Activated naive CD4-positive, alpha-beta T cell treated with anti-CD3 and anti-CD28 coated beads, Interleukin-2, amount 10 ng/mL, durations not matched to agents 7 days and 5 days (primary cell): ENCODE measurements around the gene MYH10.

Source experiments
- CTCF ChIA-PET: fragments of 350-600 bp; sonication (Branson Sonifier 250); formaldehyde crosslinking; loops from one replicate; lab custom pipeline; 2021; ENCODE audit warnings: antibody characterized with exemption; lab: Charles Lee
- DNase-seq: peaks from one replicate; pipeline ENCODE4 v3.0.0-alpha.2; 2020
- H3K27ac Mint-ChIP-seq: one replicate; pipeline ENCODE4 v1.8.0; 2021; ENCODE audit warnings: mild to moderate bottlenecking, moderate library complexity, mixed read lengths
- H3K27me3 Mint-ChIP-seq: one replicate; pipeline ENCODE4 v1.8.0; 2021; ENCODE audit warnings: mild to moderate bottlenecking, mixed read lengths
- H3K36me3 Mint-ChIP-seq: one replicate; pipeline ENCODE4 v1.8.0; 2021; ENCODE audit warnings: mixed read lengths
- H3K4me1 Mint-ChIP-seq: one replicate; pipeline ENCODE4 v1.8.0; 2021; ENCODE audit warnings: mixed read lengths
- H3K4me3 Mint-ChIP-seq: one replicate; pipeline ENCODE4 v1.8.0; 2021; ENCODE audit warnings: mild to moderate bottlenecking, moderate library complexity, mixed read lengths
- H3K9me3 Mint-ChIP-seq: one replicate; pipeline ENCODE4 v1.8.0; 2021; ENCODE audit warnings: mixed read lengths

MYH10 gene

DNA sequence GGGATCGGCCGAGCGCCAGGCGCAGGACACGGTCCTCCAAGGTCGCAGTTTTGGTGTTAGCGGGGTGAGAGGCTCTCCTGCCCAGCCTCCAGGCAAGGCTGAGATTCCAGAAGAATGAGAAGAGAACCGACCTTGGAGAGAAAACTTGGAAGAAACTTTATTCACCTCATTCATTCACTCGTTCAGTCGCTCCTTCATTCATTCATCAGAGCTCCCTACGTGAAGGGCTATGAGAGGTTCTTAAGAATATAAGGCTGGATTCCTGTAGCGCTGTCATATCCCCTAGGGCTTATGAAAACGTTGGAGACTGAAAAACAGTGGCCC lies 991 bp upstream of the MYH10 start:
- Mint-ChIP-seq H3K27ac (no peak overlapping the region), H3K27me3 (peaks cover 73% of the 10 kb centered on the region), H3K36me3 (peaks cover 3% of the 10 kb centered on the region), H3K4me3 (peak overlapping the region; percentile 96), H3K9me3 (no peaks in the 10 kb centered on the region), H3K4me1 (peaks cover 17% of the 10 kb centered on the region)
- CTCF ChIA-PET: no interaction called here
- DNase-seq: no peak

DNA sequence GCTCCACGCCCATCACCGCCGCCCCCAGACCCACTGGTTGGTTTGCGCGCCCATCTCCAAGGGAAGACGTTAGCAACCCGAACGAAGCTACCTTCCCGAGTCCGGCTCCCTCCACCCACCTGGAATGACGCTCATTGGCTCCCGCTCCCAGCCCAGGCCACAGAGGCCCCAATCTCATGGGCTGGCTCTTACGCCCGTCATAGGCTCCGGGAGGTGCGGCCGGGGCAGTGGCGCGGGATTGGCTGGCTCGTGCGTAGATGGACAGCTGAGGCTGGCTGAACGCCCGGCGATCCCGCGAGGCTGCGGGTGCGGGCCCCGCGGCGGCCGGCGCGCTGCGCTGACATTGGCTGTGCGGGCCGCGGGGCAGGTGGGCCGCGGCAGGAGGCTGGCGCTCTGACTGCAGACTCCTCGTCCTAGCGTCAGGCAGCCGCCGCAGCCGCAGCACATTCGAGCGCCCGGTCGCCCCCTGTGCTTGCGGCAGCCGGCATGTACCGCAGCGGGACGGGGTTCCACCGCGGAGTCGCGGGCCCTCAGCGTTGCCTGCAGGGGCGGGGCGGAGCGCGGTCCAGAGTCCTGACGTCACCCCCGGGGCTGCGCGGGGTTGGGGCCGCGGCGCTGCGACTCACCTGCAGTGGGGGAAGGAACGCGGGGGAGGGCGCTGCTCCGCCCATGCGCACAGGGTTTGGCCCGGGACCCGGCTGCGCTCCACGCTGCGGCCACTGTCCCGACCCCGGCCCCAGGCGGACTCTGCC lies 453 bp upstream of the MYH10 start:
- no peak overlapping the region for H3K27ac Mint-ChIP-seq
- peaks cover 68% of the 10 kb centered on the region for H3K27me3 Mint-ChIP-seq

DNA sequence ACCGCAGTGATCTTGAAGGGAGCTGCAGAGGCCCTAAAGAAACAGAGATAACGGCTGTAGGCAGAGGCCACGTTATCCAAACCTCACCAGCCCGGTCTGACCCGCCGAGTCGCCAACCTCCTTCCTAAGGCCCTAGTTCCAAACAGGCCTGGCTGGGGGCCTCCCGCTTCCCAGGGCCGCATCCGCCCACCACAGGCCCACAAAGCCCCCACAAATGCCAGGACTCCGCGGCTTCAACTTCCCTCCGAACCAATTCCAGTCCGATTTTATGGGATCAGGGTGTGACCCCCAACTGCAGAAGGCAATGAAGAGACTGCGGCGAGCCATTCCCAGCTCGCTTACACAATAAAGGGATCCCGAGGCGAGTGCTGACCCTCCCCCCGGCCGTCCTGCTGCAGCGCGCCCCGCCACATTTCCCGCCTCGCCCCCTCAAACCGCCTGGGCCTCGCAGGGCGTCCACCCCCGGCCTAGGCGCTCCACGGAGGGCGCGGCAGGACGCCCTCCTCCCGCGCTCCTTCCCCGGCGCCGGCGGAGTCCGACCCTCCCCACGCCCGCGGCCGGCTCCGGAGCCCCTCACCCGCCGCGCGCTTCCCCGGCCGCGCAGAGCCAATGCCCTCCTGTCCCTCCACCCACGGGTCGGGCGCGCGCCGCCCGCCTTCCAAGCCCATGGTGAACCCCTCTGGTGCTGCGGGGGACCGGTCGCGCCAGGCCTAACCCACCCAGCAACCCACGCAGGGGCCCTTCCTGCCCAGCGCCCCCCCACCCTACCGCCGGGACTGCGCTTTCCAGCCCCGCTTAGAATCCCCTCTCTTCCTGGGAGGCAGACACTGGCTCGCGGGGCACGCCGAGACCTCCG lies 926 bp downstream of the MYH10 start:
- Mint-ChIP-seq H3K27me3 (peaks cover 62% of the 10 kb centered on the region), H3K27ac (no peak overlapping the region), H3K36me3 (peaks cover 3% of the 10 kb centered on the region), H3K9me3 (no peaks in the 10 kb centered on the region), H3K4me3 (peak overlapping the region; percentile 96), H3K4me1 (peaks cover 17% of the 10 kb centered on the region)
- DNase-seq: peak; percentile 48
- CTCF ChIA-PET: no interaction called here

More for the DNA sequence above, 453 bp upstream of the MYH10 start:
- peak overlapping the region; percentile 96 for H3K4me3 Mint-ChIP-seq
- CTCF ChIA-PET: no interaction called here
- peaks cover 3% of the 10 kb centered on the region for H3K36me3 Mint-ChIP-seq
- peak; percentile 94 for DNase-seq
- no peaks in the 10 kb centered on the region for H3K9me3 Mint-ChIP-seq
- peaks cover 17% of the 10 kb centered on the region for H3K4me1 Mint-ChIP-seq

DNA sequence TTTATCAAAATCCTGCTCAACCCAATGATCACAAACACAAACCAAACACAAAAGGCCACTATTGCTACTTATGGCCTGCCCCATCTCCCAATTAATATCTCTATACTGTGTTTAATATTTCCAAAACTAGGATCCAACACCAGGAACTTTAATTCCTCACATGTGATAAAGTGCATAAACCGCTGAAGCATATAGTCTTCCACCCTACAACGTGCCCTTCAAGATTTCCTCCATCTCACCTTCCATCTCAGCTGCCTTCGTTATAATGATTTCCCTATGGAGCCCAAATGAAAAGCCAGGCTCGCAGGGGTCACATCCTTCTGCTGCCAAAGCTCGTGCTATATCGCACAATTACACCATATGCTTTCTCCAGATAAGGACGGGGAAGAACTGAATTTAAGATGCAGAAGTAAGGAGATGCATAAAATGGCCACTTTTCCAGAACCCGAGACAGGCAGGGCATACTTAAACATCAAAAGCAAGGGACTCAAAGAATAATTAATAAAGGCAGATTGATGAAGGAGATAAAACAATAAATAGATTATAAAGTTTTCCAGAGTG lies 1.8 kb downstream of the MYH10 start:
- Mint-ChIP-seq H3K9me3 (no peaks in the 10 kb centered on the region), H3K27me3 (peaks cover 57% of the 10 kb centered on the region), H3K4me1 (peaks cover 17% of the 10 kb centered on the region), H3K27ac (no peak overlapping the region), H3K4me3 (peak overlapping the region; percentile 70), H3K36me3 (peaks cover 3% of the 10 kb centered on the region)
- CTCF ChIA-PET: interaction anchor here (0.7 kb wide), 1 partner anchor 219 kb away, joined by 3 read pairs; no protein-coding TSS in a partner anchor
- DNase-seq: no peak

DNA sequence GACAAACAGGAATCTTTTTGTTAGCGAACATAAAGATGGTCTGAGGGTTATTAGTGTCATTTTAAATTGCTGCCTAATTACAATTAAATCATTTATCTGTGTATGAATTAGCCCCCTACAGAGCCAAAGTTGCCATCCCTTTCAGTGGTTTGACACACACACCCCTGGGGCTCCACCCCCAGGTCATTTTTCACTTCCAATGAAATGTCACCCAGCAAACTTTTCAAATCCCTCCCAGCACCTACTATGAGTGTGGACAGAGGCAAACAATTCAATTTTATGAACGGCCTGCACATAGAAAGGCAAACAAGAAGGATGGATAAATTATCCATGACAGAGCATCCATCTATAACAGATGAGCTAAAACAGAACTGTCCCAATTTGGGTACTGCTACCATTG lies 2.4 kb downstream of the MYH10 start:
- H3K4me1 Mint-ChIP-seq: peaks cover 17% of the 10 kb centered on the region
- CTCF ChIA-PET: interaction anchor here (0.7 kb wide), 1 partner anchor 218 kb away, joined by 3 read pairs; no protein-coding TSS in a partner anchor
- no peak overlapping the region for H3K27ac Mint-ChIP-seq
- H3K36me3 Mint-ChIP-seq: peaks cover 3% of the 10 kb centered on the region
- no peaks in the 10 kb centered on the region for H3K9me3 Mint-ChIP-seq
- no peak for DNase-seq
- H3K4me3 Mint-ChIP-seq: no peak overlapping the region
- peaks cover 54% of the 10 kb centered on the region for H3K27me3 Mint-ChIP-seq

DNA sequence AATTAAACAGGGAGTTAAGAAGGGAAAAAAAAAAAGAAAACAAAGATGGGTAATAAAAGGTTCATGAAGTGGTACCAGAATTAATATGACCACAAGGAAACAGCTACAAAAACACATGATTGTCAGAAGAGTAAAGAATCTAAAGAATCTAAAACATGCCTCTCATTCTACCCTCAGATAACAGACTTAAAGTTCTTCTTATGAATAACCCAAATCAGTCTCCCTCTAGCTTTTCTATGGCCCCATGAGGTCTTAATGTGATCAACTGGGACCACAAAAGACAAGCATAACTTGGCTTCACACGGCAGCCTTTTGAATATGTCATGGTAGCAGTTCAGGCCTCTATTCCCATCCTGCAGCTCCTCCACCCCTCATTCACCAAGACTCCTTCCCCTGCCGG lies 6.9 kb downstream of the MYH10 start:
- H3K36me3 Mint-ChIP-seq: peaks cover 4% of the 10 kb centered on the region
- DNase-seq: no peak
- H3K27me3 Mint-ChIP-seq: peaks cover 22% of the 10 kb centered on the region
- H3K4me3 Mint-ChIP-seq: no peak overlapping the region
- peaks cover under 1% of the 10 kb centered on the region for H3K4me1 Mint-ChIP-seq
- no peak overlapping the region for H3K27ac Mint-ChIP-seq
- H3K9me3 Mint-ChIP-seq: no peaks in the 10 kb centered on the region
- CTCF ChIA-PET: interaction anchor here (0.6 kb wide), 1 partner anchor 182 kb away, joined by 5 read pairs; no protein-coding TSS in a partner anchor

DNA sequence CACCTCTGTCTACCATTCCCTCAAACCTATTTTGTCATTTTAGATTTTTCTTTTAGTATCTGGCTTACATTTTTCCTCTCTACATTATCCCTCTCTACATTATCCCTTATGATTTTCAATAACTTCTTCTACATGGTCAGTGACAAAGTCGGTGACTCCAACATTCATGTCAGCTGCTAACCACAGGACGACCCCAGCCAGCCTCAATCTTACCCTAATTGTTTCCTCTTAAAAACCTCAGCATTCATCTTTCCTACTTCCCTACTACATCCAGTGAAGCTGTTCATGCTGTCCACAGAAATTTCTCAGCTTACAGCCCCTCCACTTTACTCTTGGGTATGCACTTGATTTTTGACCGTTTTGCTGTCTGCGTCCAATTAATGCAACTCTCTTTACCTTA lies 8.3 kb downstream of the MYH10 start:
- Mint-ChIP-seq H3K27ac (no peak overlapping the region), H3K9me3 (no peaks in the 10 kb centered on the region), H3K36me3 (peaks cover 4% of the 10 kb centered on the region), H3K27me3 (peaks cover 16% of the 10 kb centered on the region), H3K4me1 (no peaks in the 10 kb centered on the region), H3K4me3 (no peak overlapping the region)
- no peak for DNase-seq
- CTCF ChIA-PET: no interaction called here

DNA sequence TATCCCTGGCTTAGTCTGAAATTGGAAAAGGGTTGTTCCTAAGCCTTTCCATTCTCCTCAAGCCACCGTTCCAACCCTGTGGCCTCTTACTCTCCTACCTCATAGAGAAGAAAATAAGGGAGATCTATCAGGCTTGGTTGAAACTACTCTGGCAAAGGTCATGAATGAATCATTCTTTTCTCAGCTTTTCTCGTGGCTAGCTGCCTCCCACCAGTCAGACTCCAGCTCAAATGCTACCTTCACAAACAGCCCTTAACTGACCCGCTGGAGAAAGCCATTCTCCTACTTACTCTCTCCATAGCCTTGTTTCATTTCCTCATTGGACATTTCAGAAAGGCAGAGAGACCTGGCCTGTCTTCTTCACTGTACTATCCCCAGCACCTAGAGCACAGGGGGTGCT lies 8.9 kb downstream of the MYH10 start:
- H3K4me3 Mint-ChIP-seq: no peak overlapping the region
- H3K9me3 Mint-ChIP-seq: no peaks in the 10 kb centered on the region
- CTCF ChIA-PET: no interaction called here
- no peak overlapping the region for H3K27ac Mint-ChIP-seq
- DNase-seq: no peak
- no peaks in the 10 kb centered on the region for H3K4me1 Mint-ChIP-seq
- H3K27me3 Mint-ChIP-seq: peaks cover 20% of the 10 kb centered on the region
- peaks cover 4% of the 10 kb centered on the region for H3K36me3 Mint-ChIP-seq

DNA sequence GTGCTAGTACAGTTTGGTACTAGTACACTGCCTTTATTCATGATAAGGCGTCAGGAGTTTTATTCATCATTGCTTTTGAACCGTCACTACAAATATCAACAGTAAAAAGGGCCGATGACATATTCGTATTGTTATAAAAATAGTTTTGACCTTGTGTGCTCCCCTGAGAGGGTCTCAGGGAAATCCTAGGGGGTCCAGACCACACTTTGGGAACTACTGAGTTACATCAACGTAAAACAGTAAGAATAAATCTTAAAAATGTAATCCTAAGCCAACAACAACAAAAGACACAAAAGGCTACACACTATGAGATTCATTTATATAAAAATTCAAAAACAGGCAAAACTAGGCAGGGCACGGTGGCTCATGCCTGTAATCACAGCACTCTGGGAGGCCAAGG lies 11.2 kb downstream of the MYH10 start:
- no peaks in the 10 kb centered on the region for H3K9me3 Mint-ChIP-seq
- CTCF ChIA-PET: no interaction called here
- H3K36me3 Mint-ChIP-seq: peaks cover 4% of the 10 kb centered on the region
- no peak overlapping the region for H3K27ac Mint-ChIP-seq
- no peak for DNase-seq
- H3K4me1 Mint-ChIP-seq: no peaks in the 10 kb centered on the region
- peaks cover 20% of the 10 kb centered on the region for H3K27me3 Mint-ChIP-seq
- H3K4me3 Mint-ChIP-seq: no peak overlapping the region

DNA sequence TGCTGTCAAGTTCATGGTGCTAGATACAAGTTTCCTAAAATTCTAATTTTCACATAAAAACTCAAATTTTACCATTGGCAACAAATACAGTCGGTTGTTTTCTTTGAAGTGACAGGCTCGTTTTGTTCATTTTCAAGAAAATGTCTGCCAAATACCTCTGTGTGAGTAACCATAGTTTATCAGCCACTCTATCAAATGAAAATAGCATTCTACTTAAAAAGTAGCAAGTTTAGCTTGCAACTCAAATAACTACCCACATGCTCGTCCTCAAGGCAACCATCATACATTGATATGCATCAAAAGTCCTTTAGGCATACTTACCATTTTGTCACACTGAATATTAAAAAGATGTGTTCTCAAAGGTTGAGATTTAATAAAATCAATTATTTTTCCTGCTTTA lies 11.7 kb downstream of the MYH10 start:
- Mint-ChIP-seq H3K4me3 (no peak overlapping the region), H3K4me1 (no peaks in the 10 kb centered on the region), H3K27ac (no peak overlapping the region), H3K36me3 (peaks cover 4% of the 10 kb centered on the region), H3K27me3 (peaks cover 18% of the 10 kb centered on the region), H3K9me3 (no peaks in the 10 kb centered on the region)
- CTCF ChIA-PET: no interaction called here
- no peak for DNase-seq

DNA sequence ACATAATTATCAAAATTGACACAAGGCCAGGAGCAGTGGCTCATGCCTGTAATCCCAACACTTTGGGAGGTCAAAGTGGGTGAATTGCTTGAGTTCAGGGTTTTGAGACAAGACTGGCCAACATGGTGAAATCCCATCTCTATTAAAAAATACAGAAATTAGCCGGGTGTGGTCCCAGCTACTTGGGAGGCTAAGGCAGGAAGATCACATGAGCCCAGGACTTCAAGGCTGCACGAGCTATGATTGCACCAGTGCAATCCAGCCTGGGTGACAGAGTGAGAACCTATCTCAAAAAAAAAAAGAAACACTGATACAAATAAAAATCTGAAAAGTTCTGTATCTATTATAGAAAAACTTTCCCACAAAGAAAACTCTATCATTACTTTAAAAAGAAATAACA lies 15.5 kb downstream of the MYH10 start:
- H3K27ac Mint-ChIP-seq: no peak overlapping the region
- no peak for DNase-seq
- no peak overlapping the region for H3K4me3 Mint-ChIP-seq
- CTCF ChIA-PET: no interaction called here
- H3K36me3 Mint-ChIP-seq: no peaks in the 10 kb centered on the region
- H3K9me3 Mint-ChIP-seq: no peaks in the 10 kb centered on the region
- peaks cover 4% of the 10 kb centered on the region for H3K27me3 Mint-ChIP-seq
- no peaks in the 10 kb centered on the region for H3K4me1 Mint-ChIP-seq

DNA sequence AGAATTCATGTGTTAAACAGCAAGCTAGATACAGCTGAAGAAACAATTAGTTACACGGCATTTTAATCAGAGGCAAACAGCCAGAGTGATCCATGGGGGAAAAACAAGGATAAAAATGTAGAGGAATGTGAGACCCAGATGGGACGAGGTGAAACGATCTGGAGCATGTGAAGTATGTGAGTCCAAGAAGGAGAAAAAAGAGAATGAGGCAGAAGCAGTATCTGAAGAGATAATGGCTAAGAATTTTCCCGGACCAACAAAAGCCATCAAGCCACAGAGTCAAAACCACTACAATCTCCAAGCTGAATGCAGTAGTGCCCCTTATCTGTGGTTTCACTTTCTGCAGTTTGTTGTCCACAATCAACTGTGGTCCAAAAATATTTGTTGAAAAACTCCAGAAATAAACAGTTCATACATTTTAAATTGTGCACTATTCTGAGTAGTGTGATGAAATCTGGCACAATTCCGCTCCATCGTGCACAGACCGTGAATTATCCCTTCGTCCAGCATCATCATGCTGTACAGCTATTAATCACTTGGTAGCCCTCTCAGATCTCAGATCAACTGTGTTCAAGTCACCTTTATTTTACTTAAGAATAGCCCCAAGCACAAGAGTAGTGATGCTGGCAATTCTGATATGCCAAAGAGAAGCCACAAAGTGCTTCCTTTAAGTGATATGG lies 18.8 kb downstream of the MYH10 start:
- no peak overlapping the region for H3K27ac Mint-ChIP-seq
- H3K27me3 Mint-ChIP-seq: no peaks in the 10 kb centered on the region
- no peak overlapping the region for H3K4me3 Mint-ChIP-seq
- no peaks in the 10 kb centered on the region for H3K4me1 Mint-ChIP-seq
- no peaks in the 10 kb centered on the region for H3K9me3 Mint-ChIP-seq
- H3K36me3 Mint-ChIP-seq: no peaks in the 10 kb centered on the region
- CTCF ChIA-PET: no interaction called here
- no peak for DNase-seq

DNA sequence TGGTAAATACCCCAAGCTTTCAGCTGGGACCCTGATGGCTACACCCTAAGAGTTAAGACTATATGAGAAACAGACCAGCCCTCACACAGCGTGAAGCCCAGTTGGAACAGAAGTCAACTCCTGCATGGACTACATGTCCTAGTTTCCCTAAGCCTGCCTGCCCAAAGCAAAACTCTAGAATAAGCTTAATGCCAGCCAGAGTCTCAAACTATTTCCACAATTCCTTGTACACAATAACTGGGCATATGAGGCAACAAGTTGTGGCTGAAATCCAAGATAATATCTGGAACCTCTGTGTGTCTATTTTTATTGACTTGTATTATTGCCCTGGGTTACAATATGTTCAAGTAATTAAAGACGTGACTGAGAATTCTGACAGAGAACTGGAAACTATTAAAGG lies 19.4 kb downstream of the MYH10 start:
- Mint-ChIP-seq H3K36me3 (no peaks in the 10 kb centered on the region), H3K27ac (no peak overlapping the region), H3K4me1 (no peaks in the 10 kb centered on the region), H3K4me3 (no peak overlapping the region), H3K27me3 (peaks cover 3% of the 10 kb centered on the region), H3K9me3 (no peaks in the 10 kb centered on the region)
- CTCF ChIA-PET: no interaction called here
- DNase-seq: no peak

DNA sequence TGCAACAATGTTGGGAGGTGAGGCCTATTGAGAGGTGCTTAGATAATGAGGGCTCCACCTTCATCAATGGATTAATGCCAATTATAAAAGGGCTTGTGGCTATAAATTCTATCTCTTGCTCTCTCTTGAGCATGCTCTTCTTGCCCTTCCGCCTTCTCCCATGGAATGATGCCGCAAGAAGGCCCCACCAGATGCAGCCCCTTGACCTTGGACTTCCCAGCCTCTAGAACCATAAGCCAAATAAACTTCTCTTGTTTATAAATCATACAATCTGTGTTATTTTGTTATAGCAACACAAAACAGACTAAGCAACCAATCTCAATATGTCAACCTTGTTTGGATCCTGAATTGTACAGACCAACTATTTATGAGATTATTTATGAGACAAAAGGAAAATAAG lies 20.0 kb downstream of the MYH10 start:
- H3K27me3 Mint-ChIP-seq: peaks cover 3% of the 10 kb centered on the region
- DNase-seq: no peak
- CTCF ChIA-PET: no interaction called here
- H3K4me1 Mint-ChIP-seq: no peaks in the 10 kb centered on the region
- H3K9me3 Mint-ChIP-seq: no peaks in the 10 kb centered on the region
- no peaks in the 10 kb centered on the region for H3K36me3 Mint-ChIP-seq
- H3K4me3 Mint-ChIP-seq: no peak overlapping the region
- H3K27ac Mint-ChIP-seq: no peak overlapping the region
